H1 (cell line): Measurements from ENCODE around the gene RGS6. TPM values are rescaled to one million over a fixed set of nuclear protein-coding genes. Genes with fewer than 3 reads are reported as not detected.

ENCODE experiments used
- EZH2 ChIP-seq: fragments of 200-600 bp; sonication (generic); IDR thresholded peaks from 2 replicates; pipeline ENCODE4 v1.7.1; 2012; ENCODE audit warnings: low read depth, mild to moderate bottlenecking, moderate library complexity, low read length, inconsistent platforms; ENCODE audit not compliant: severe bottlenecking
- polyA plus RNA-seq, 7 experiments: library from polyadenylated mRNA; depleted of rRNA in 3 of 7; stranded (reverse) in 5 of 7; unstranded in 2 of 7; fragments of >200 nt in 5 of 7; fragments of 200-250 nt in 2 of 7; gene quantifications; 1 replicate in 5 of 7; 2 replicates in 1 of 7; 4 replicates in 1 of 7; pipeline versions ENCODE4 v1.2.1 to v1.2.3, GENCODE V29; 2011 to 2013; ENCODE audit warnings: missing spikeins in 2 of 7, mixed read lengths in 2 of 7
- total RNA-seq: library from RNA; stranded (reverse); fragmentation: NEBNext Ultra II Directional; extraction: Animal tissue kit (Norgen Biotek cat#: 25700); gene quantifications from 2 replicates; pipeline ENCODE4 v1.2.1, GENCODE V29; 2021
- TF ChIP-seq, protein P1 (sequence below), 3 experiments: IDR thresholded peaks; 1 replicate in 2 of 3; 2 replicates in 1 of 3; pipeline versions ENCODE4 v1.5.1 to v1.6.1; 2011; ENCODE audit warnings: low read length in 3 of 3, mild to moderate bottlenecking in 3 of 3, inconsistent platforms in 2 of 3, low read depth in 1 of 3, moderate library complexity in 1 of 3; ENCODE audit not compliant: insufficient read depth in 1 of 3; ENCODE audit errors: control extremely low read depth in 1 of 3

RGS6 gene
- total and polyA plus RNA-seq, 2 of the 8 experiments (the other 6 are each of a cell fraction or from before 2014, with no cell fraction given), result 0.26 to 1.1 TPM

DNA sequence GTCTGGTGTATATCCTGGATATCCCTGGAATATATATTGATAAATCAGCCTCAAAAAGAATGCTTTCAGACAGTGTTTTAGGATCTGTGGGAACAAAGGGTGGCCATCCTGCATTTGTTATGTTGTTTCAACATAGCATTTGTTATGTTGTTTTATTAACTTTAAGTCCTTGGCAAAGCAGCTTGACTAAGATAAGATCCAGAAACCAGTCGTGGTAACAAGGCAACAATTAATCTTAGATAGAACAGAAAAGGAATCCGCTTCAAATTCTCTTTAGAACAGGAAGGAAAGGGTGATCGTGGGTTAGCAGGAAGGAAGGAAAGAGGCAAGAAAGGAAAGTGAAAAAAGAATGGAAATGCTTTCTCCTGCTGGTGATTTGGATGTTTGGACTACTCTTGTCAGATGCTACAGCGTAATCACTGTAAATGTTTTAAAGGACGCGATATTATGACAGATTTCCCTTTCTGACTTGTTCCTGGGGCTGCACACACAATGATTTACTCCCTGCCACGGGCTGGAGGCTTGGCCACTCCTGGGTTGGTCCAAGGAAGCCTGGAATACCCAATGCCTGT, 518.3 kb downstream of the RGS6 start (continued):
- TF ChIP-seq, protein P1, sequence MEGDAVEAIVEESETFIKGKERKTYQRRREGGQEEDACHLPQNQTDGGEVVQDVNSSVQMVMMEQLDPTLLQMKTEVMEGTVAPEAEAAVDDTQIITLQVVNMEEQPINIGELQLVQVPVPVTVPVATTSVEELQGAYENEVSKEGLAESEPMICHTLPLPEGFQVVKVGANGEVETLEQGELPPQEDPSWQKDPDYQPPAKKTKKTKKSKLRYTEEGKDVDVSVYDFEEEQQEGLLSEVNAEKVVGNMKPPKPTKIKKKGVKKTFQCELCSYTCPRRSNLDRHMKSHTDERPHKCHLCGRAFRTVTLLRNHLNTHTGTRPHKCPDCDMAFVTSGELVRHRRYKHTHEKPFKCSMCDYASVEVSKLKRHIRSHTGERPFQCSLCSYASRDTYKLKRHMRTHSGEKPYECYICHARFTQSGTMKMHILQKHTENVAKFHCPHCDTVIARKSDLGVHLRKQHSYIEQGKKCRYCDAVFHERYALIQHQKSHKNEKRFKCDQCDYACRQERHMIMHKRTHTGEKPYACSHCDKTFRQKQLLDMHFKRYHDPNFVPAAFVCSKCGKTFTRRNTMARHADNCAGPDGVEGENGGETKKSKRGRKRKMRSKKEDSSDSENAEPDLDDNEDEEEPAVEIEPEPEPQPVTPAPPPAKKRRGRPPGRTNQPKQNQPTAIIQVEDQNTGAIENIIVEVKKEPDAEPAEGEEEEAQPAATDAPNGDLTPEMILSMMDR (IDR thresholded peaks at IDR 0.05; ENCODE audit: control extremely low read depth in 1 of 3, insufficient read depth in 1 of 3, low read depth in 1 of 3, low read length in 3 of 3), result no peak
- TF ChIP-seq EZH2, result no peak
